Omental fat pad (tissue), 4 donors: ENCODE results near the gene FCER2. TPM values are rescaled to one million over a fixed set of nuclear protein-coding genes. Genes with fewer than 3 reads are reported as not detected.

ENCODE experiments used
- ATAC-seq: fragments of 150-250 bp; one replicate; pipeline ENCODE4 v1.9.1; 2016; ENCODE audit warnings: mild to moderate bottlenecking, moderate library complexity; ENCODE audit not compliant: low FRiP score
- DNase-seq: peaks from one replicate; pipeline ENCODE4 v3.0.0-alpha.2; 2019; ENCODE audit warnings: low spot score
- total RNA-seq, 4 donors: library from RNA; depleted of rRNA; stranded (reverse); fragments of >200 nt; gene quantifications; one replicate each; pipeline ENCODE4 v1.1.0, GENCODE V29; 2016
- TF ChIP-seq, protein P1 (sequence below), 3 donors: fragments of 450-650 bp; IDR thresholded peaks; one replicate each; pipeline ENCODE4 v1.5.1; 2016 to 2017; ENCODE audit warnings: antibody characterized with exemption in 3 of 3, mild to moderate bottlenecking in 3 of 3, moderate library complexity in 2 of 3

The FCER2 gene
- total RNA-seq, 4 donors from 2014 or later: 0.65 to 1.8 (median 1.0) TPM

DNA sequence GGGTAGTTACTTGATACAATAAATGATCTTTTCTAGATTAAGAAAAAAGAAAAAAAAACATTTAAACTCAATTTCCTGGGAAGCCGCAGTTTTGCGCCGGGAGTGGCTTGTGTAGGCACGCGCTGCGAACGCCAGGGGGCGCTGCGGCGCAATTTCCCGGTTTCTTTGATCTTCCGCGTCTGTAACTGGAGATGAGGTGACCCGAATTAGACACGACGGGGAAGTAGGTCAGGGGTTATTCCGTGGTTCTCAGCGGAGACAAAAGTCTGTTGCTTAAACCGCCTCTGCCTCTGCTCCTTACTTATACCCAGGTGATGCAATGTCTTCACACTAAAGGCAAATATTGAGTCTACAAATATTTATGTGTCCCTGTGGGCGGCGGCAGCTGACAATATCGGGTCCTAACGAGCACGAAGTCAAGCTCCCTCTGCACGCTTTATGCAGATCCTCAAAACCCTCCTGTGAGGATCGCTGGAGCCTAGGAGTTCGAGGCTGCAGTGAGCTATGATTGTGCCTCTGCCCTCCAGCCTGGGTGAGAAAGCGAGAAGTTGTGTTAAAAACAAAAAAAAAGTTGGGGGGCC, 49.8 kb downstream of the FCER2 start:
- ATAC-seq: peak; percentile 62
- TF ChIP-seq, protein P1, sequence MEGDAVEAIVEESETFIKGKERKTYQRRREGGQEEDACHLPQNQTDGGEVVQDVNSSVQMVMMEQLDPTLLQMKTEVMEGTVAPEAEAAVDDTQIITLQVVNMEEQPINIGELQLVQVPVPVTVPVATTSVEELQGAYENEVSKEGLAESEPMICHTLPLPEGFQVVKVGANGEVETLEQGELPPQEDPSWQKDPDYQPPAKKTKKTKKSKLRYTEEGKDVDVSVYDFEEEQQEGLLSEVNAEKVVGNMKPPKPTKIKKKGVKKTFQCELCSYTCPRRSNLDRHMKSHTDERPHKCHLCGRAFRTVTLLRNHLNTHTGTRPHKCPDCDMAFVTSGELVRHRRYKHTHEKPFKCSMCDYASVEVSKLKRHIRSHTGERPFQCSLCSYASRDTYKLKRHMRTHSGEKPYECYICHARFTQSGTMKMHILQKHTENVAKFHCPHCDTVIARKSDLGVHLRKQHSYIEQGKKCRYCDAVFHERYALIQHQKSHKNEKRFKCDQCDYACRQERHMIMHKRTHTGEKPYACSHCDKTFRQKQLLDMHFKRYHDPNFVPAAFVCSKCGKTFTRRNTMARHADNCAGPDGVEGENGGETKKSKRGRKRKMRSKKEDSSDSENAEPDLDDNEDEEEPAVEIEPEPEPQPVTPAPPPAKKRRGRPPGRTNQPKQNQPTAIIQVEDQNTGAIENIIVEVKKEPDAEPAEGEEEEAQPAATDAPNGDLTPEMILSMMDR (IDR thresholded peaks at IDR 0.05): peak in 2 of 3 donors; percentile 84 to 95
- peak; percentile 68 for DNase-seq

- no peak for ATAC-seq
- TF ChIP-seq, protein P1 (IDR thresholded peaks at IDR 0.05): no peak
- DNase-seq: no peak
Measured at GRCh38 chr19:7650148-7650547, 51.8 kb downstream of the FCER2 start.

DNA sequence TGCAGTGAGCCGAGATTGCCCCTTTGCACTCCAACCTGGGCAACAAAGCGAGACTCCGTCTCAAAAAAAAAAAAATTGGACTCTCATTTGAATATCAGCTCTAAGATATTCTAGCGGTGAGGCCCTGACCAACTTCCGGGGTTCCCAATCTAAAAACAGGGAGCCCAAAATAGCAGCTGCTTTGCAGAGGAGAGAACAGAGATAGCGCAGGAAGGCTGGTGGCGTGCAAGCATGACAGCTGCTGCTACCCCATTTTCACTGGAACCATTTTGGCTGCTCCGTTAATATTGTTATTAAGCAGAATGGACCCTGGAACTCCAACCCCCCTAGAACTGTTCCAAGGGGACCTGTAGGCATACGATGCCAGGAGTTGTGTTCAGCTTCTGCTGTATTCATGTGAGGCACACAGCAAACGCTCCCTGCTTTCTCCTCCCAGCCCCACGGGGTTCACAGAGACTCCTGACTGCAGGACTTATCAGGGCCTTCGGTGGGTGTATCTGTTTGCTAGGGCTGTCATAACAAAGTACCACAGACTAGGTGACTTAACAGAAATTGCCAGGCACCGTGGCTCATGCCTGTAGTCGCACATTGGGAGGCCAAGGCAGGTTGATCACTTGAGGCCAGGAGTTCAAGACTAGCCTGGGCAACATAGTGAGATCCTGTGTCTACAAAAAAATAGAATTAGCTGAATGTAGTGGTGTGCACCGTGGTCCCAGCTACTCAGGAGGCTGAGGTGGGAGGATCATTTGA, 53.5 kb downstream of the FCER2 start:
- TF ChIP-seq, protein P1 (IDR thresholded peaks at IDR 0.05): no peak
- DNase-seq (no peak), ATAC-seq (no peak)

DNA sequence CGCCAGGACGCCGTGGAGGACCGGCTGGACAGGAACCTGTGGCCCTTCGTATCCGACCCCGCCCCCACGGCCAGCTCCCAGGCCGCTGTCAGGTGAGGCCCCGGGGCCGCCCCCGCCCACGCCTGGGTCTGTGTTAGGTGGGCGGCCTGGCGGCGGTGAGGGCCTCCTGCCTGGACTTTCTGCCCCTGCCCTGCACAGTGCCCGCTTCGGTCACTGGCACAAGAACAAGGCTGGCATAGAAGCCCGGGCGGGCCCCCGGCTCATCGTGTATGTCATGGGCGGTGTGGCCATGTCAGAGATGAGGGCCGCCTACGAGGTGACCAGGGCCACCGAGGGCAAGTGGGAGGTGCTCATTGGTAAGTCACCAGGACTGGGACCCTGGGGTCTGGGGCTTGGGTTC, 54.8 kb downstream of the FCER2 start:
- DNase-seq (no peak), ATAC-seq (no peak)
- TF ChIP-seq, protein P1 (IDR thresholded peaks at IDR 0.05): no peak

GRCh38 chr19:7646426-7646700, 55.6 kb downstream of the FCER2 start:
- no peak for DNase-seq
- TF ChIP-seq, protein P1 (IDR thresholded peaks at IDR 0.05): no peak
- no peak for ATAC-seq

DNA sequence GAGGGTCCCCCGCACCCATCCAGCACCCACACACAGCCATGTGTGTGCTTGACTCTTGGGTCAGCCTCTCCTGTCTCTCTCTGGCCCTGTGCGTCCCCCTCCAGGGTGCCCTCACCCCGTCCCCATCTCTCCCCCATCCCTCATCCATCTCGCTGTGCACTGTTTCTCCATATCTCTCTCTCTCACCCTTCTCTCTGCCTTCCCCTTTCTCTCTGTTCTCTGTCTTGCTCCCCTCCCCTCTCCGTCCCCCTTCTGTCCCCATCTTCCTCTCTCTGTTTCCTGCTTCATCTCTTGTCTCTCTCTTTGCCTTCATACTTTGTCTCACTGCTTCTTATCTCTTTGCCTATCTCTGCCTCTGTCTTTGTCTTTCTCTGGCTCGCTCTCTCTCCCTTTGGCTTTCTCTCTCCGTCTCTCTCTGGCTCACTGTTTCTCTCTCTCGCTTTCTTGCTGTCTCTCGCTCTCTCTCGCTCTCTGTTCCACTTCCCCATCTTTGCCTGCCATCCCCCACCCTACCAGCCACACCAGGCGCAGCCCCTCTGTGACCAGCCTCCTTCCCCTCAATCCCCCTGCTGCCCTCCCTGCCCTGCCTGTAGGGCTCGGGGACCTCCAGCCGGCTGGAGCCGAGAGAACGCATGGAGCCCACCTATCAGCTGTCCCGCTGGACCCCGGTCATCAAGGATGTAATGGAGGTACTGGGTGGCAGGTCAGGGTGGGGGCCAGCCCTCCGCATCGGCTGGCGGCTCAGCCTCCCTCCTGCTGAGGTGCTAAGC, 56.1 kb downstream of the FCER2 start:
- TF ChIP-seq, protein P1 (IDR thresholded peaks at IDR 0.05): no peak
- ATAC-seq (no peak), DNase-seq (no peak)
